ENCODE data around the gene GVQW3. TPM values are rescaled to one million over a fixed set of nuclear protein-coding genes. Genes with fewer than 3 reads are reported as not detected.

Gene GVQW3
- total and polyA plus RNA-seq, 2 of the 13 experiments (the other 11 are each of a cell fraction or from before 2014, with no cell fraction given): 5.0 to 5.6 TPM

- TF ChIP-seq ZNF550 (CRISPR knock-in tag; IDR thresholded peaks at IDR 0.05; ENCODE audit: borderline replicate concordance): no peak
- TF ChIP-seq ZKSCAN1 (IDR thresholded peaks at IDR 0.05; ENCODE audit: low read length): no peak
- TF ChIP-seq ESRRA (CRISPR knock-in tag; IDR thresholded peaks at IDR 0.05; ENCODE audit: low read depth): peak; percentile 75
- peak; percentile 82 for TF ChIP-seq ZFX (CRISPR knock-in tag; IDR thresholded peaks at IDR 0.05; ENCODE audit: low read depth)
- peak; percentile 81 for TF ChIP-seq E2F5 (CRISPR knock-in tag; conservative IDR thresholded peaks at IDR 0.05)
- TF ChIP-seq ERF (CRISPR knock-in tag; IDR thresholded peaks at IDR 0.05): peak; percentile 61; the same call in 1 of the 2 replicates
- TF ChIP-seq ZNF234 (CRISPR knock-in tag; conservative IDR thresholded peaks at IDR 0.05): no peak
- TF ChIP-seq KLF6 (CRISPR knock-in tag; IDR thresholded peaks at IDR 0.05): peak; percentile 84; the same call in 1 of the 2 replicates
- TF ChIP-seq ZNF782 (CRISPR knock-in tag; IDR thresholded peaks at IDR 0.05; ENCODE audit: borderline replicate concordance): no peak
- peak; percentile 58; the same call in 1 of the 2 replicates for TF ChIP-seq ZNF816 (CRISPR knock-in tag; IDR thresholded peaks at IDR 0.05; ENCODE audit: borderline replicate concordance)
- peak; percentile 64; the same call in 1 of the 2 replicates for TF ChIP-seq RFXAP (CRISPR knock-in tag; IDR thresholded peaks at IDR 0.05; ENCODE audit: borderline replicate concordance)
- TF ChIP-seq ZFP41 (CRISPR knock-in tag; IDR thresholded peaks at IDR 0.05; ENCODE audit: borderline replicate concordance): no peak
- TF ChIP-seq FOXJ3 (CRISPR knock-in tag; IDR thresholded peaks at IDR 0.05; ENCODE audit: borderline replicate concordance): no peak; the same call in 1 of the 2 replicates
- TF ChIP-seq ZKSCAN8 (CRISPR knock-in tag; IDR thresholded peaks at IDR 0.05; ENCODE audit: borderline replicate concordance): 0 out of 2 replicates have a peak, but pooled peaks have one; percentile 52
- peak; percentile 61; the same call in 1 of the 2 replicates for TF ChIP-seq ZNF761 (CRISPR knock-in tag; conservative IDR thresholded peaks at IDR 0.05)
- TF ChIP-seq SRF (IDR thresholded peaks at IDR 0.05; ENCODE audit: low read depth, low read length): no peak
- peak; percentile 39; the same call in 1 of the 2 replicates for TF ChIP-seq PAXIP1 (CRISPR knock-in tag; conservative IDR thresholded peaks at IDR 0.05)
- TF ChIP-seq, protein P1, sequence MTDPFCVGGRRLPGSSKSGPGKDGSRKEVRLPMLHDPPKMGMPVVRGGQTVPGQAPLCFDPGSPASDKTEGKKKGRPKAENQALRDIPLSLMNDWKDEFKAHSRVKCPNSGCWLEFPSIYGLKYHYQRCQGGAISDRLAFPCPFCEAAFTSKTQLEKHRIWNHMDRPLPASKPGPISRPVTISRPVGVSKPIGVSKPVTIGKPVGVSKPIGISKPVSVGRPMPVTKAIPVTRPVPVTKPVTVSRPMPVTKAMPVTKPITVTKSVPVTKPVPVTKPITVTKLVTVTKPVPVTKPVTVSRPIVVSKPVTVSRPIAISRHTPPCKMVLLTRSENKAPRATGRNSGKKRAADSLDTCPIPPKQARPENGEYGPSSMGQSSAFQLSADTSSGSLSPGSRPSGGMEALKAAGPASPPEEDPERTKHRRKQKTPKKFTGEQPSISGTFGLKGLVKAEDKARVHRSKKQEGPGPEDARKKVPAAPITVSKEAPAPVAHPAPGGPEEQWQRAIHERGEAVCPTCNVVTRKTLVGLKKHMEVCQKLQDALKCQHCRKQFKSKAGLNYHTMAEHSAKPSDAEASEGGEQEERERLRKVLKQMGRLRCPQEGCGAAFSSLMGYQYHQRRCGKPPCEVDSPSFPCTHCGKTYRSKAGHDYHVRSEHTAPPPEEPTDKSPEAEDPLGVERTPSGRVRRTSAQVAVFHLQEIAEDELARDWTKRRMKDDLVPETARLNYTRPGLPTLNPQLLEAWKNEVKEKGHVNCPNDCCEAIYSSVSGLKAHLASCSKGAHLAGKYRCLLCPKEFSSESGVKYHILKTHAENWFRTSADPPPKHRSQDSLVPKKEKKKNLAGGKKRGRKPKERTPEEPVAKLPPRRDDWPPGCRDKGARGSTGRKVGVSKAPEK (CRISPR knock-in tag; IDR thresholded peaks at IDR 0.05; ENCODE audit: borderline replicate concordance): no peak; the same call in 1 of the 2 replicates
- TF ChIP-seq SMC3 (IDR thresholded peaks at IDR 0.05; ENCODE audit: low read length): no peak
- TF ChIP-seq, protein P2, sequence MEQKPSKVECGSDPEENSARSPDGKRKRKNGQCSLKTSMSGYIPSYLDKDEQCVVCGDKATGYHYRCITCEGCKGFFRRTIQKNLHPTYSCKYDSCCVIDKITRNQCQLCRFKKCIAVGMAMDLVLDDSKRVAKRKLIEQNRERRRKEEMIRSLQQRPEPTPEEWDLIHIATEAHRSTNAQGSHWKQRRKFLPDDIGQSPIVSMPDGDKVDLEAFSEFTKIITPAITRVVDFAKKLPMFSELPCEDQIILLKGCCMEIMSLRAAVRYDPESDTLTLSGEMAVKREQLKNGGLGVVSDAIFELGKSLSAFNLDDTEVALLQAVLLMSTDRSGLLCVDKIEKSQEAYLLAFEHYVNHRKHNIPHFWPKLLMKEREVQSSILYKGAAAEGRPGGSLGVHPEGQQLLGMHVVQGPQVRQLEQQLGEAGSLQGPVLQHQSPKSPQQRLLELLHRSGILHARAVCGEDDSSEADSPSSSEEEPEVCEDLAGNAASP (CRISPR knock-in tag; IDR thresholded peaks at IDR 0.05; ENCODE audit: borderline replicate concordance): peak; percentile 66; the same call in 1 of the 2 replicates
- TF ChIP-seq ZSCAN9 (CRISPR knock-in tag; IDR thresholded peaks at IDR 0.05; ENCODE audit: borderline replicate concordance): no peak; the same call in 1 of the 2 replicates
Observed at GRCh38 chr11:76444384-76445120, 63.4 kb downstream of the GVQW3 start, which contains the start of gene EMSY (continued).
